Endothelial cell of umbilical vein (primary cell): ENCODE results near the gene PI4KA. TPM values are rescaled to one million over a fixed set of nuclear protein-coding genes. Genes with fewer than 3 reads are reported as not detected.
"Not testable (repeated sequence)": the region's sequence is repeated elsewhere in the genome, so short reads cannot be mapped to it uniquely, and the experiment has no call there.

ENCODE experiments used
- BruUV-seq: library from RNA; stranded (reverse); fragments of 400-500 nt; replicated peaks from 2 replicates; lab custom pipeline; 2021; lab: Mats Ljungman, UMichigan
- CTCF ChIA-PET: fragments of 300-600, 350-600 bp; sonication (Branson Sonifier 250); formaldehyde crosslinking; loops from one replicate; lab custom pipeline; 2021; ENCODE audit warnings: antibody characterized with exemption, inconsistent platforms; lab: Charles Lee
- POLR2A ChIA-PET: fragments of 300-600, 350-600 bp; sonication (Branson Sonifier 250); formaldehyde crosslinking; loops from one replicate; lab custom pipeline; 2021; ENCODE audit warnings: antibody characterized with exemption, inconsistent platforms; lab: Charles Lee
- DNase-seq: peaks from one replicate; pipeline ENCODE4 v3.0.0-alpha.2; 2011; ENCODE audit warnings: low read depth, low spot score
- FAIRE-seq: peaks from 2 replicates; lab custom pipeline; 2011; peaks lifted over from hg19 to GRCh38; lab: Jason Lieb, UNC
- H2AFZ ChIP-seq: 2 replicates; pipeline ENCODE4 v1.6.0; 2012; ENCODE audit warnings: low read depth, low read length, control low read depth, inconsistent platforms
- H3K27ac ChIP-seq: 2 replicates; pipeline ENCODE4 v1.5.1; 2011; ENCODE audit warnings: low read depth, mild to moderate bottlenecking, control low read depth, low read length, moderate library complexity; ENCODE audit not compliant: insufficient read depth
- H3K27me3 ChIP-seq, 2 experiments: 2 replicates each; pipeline versions ENCODE4 v1.6.0 to v1.6.1; 2011; ENCODE audit warnings: low read length in 2 of 2, mixed read lengths in 1 of 2; ENCODE audit not compliant: control insufficient read depth in 2 of 2, insufficient read depth in 2 of 2
- H3K36me3 ChIP-seq, 2 experiments: 2 replicates in 1 of 2; 3 replicates in 1 of 2; pipeline ENCODE4 v1.5.1; 2011; ENCODE audit warnings: low read length in 2 of 2, mild to moderate bottlenecking in 1 of 2, moderate library complexity in 1 of 2; ENCODE audit not compliant: control insufficient read depth in 2 of 2, insufficient read depth in 2 of 2; ENCODE audit errors: extremely low read depth in 1 of 2
- H3K4me1 ChIP-seq: 3 replicates; pipeline ENCODE4 v1.5.1; 2011; ENCODE audit warnings: mild to moderate bottlenecking, low read length; ENCODE audit not compliant: control insufficient read depth, insufficient read depth; ENCODE audit errors: extremely low read depth
- H3K4me2 ChIP-seq: 2 replicates; pipeline ENCODE4 v1.6.1; 2011; ENCODE audit warnings: low read length, control low read depth, mixed read lengths; ENCODE audit not compliant: insufficient read depth
- H3K4me3 ChIP-seq, 3 experiments: fragments of 200-600 bp in 1 of 3; sonication (generic), shearing (Covaris generic) in 1 of 3; replicated peaks in 1 of 3; 2 replicates each; pipeline ENCODE4 v1.5.1; 2011 to 2016; ENCODE audit warnings: control low read depth in 3 of 3, low read length in 3 of 3, mild to moderate bottlenecking in 2 of 3, inconsistent platforms in 1 of 3, low read depth in 1 of 3, moderate library complexity in 1 of 3; ENCODE audit not compliant: insufficient read depth in 1 of 3
- H3K79me2 ChIP-seq: 2 replicates; pipeline ENCODE4 v1.6.0; 2012; ENCODE audit warnings: low read length, inconsistent platforms; ENCODE audit not compliant: control insufficient read depth, insufficient read depth
- H3K9ac ChIP-seq: replicated peaks from 2 replicates; pipeline ENCODE3; 2011; ENCODE audit warnings: low read length, control low read depth; ENCODE audit not compliant: insufficient read depth; ENCODE audit errors: extremely low read depth
- H3K9me1 ChIP-seq: replicated peaks from 3 replicates; pipeline ENCODE4 v1.6.0; 2011; ENCODE audit warnings: mild to moderate bottlenecking, low read length; ENCODE audit not compliant: control insufficient read depth, insufficient read depth; ENCODE audit errors: extremely low read depth
- H3K9me3 ChIP-seq: replicated peaks from 2 replicates; pipeline ENCODE4 v1.5.1; 2012; ENCODE audit warnings: low read length, inconsistent platforms; ENCODE audit not compliant: control insufficient read depth, insufficient read depth
- H4K20me1 ChIP-seq: replicated peaks from 2 replicates; pipeline ENCODE3; 2011; ENCODE audit warnings: mild to moderate bottlenecking, low read length; ENCODE audit not compliant: control insufficient read depth, insufficient read depth; ENCODE audit errors: extremely low read depth
- GATA2 ChIP-seq: IDR thresholded peaks from 2 replicates; pipeline ENCODE4 v1.7.0; 2011; ENCODE audit warnings: low read depth, mild to moderate bottlenecking, moderate library complexity, mixed read lengths, low read length; ENCODE audit not compliant: insufficient read length, insufficient read depth
- MAX ChIP-seq: IDR thresholded peaks from 2 replicates; pipeline ENCODE4 v1.6.1; 2011; ENCODE audit not compliant: insufficient read depth, insufficient read length
- POLR2A ChIP-seq: IDR thresholded peaks from 2 replicates; pipeline ENCODE4 v1.6.1; 2012; ENCODE audit warnings: low read depth, mild to moderate bottlenecking, control low read depth, low read length
- dilution Hi-C: fragments of 300-500 bp; cut with MboI; formaldehyde crosslinking; loops from one replicate; pipeline ENCODE4 v1.15.0; 2019; ENCODE audit warnings: low sequenced_read_pairs; ENCODE audit not compliant: extremely low pct_ligation_motif_present
- intact Hi-C: fragments of 100-400 bp; cut with micrococcal nuclease; formaldehyde crosslinking; loops from one replicate; pipeline ENCODE4 v1.10.0; 2022
- polyA plus RNA-seq, 4 experiments: library from polyadenylated mRNA; depleted of rRNA in 3 of 4; stranded (reverse) in 3 of 4; unstranded in 1 of 4; fragments of >200 nt; gene quantifications; 2 replicates each; pipeline versions ENCODE4 v1.2.1 to v1.2.3, GENCODE V29; 2011 to 2012; ENCODE audit warnings: missing spikeins in 1 of 4
- total RNA-seq: library from RNA; stranded (reverse); gene quantifications from 2 replicates; pipeline ENCODE4 v1.2.3, GENCODE V29; 2021
- TF ChIP-seq, protein P1 (sequence below), 2 donors: IDR thresholded peaks; 1 replicate in 1 of 2; 2 replicates in 1 of 2; pipeline ENCODE4 v1.5.1; 2011; ENCODE audit warnings: low read length in 2 of 2, mild to moderate bottlenecking in 2 of 2, moderate library complexity in 2 of 2, control low read depth in 1 of 2, inconsistent platforms in 1 of 2, low read depth in 1 of 2; ENCODE audit not compliant: insufficient read depth in 1 of 2; ENCODE audit errors: extremely low read depth in 1 of 2

Gene PI4KA
- total and polyA plus RNA-seq, 2 donors (not counting 3 experiments of a cell fraction or from before 2014, with no cell fraction given): 28.9 to 56.4 TPM

- no peak overlapping the region for H2AFZ ChIP-seq
- BruUV-seq: no TSS peak
- no peaks in the 10 kb centered on the region for H3K36me3 ChIP-seq
- H3K9me3 ChIP-seq: no peaks in the 10 kb centered on the region
- intact Hi-C loops: no loop called here
- no peak overlapping the region for H3K4me2 ChIP-seq
- no peak overlapping the region for H3K9ac ChIP-seq
- H3K27me3 ChIP-seq: no peaks in the 10 kb centered on the region
- no peak for DNase-seq
- FAIRE-seq: no peak
- H3K27ac ChIP-seq: no peak overlapping the region
- no peak overlapping the region for H3K4me3 ChIP-seq
- no peak for TF ChIP-seq GATA2
- no peak for TF ChIP-seq MAX
- TF ChIP-seq POLR2A: no peak
- TF ChIP-seq, protein P1, sequence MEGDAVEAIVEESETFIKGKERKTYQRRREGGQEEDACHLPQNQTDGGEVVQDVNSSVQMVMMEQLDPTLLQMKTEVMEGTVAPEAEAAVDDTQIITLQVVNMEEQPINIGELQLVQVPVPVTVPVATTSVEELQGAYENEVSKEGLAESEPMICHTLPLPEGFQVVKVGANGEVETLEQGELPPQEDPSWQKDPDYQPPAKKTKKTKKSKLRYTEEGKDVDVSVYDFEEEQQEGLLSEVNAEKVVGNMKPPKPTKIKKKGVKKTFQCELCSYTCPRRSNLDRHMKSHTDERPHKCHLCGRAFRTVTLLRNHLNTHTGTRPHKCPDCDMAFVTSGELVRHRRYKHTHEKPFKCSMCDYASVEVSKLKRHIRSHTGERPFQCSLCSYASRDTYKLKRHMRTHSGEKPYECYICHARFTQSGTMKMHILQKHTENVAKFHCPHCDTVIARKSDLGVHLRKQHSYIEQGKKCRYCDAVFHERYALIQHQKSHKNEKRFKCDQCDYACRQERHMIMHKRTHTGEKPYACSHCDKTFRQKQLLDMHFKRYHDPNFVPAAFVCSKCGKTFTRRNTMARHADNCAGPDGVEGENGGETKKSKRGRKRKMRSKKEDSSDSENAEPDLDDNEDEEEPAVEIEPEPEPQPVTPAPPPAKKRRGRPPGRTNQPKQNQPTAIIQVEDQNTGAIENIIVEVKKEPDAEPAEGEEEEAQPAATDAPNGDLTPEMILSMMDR (IDR thresholded peaks at IDR 0.05; ENCODE audit: extremely low read depth in 1 of 2, insufficient read depth in 1 of 2, low read depth in 1 of 2, low read length in 2 of 2): no peak
- ChIA-PET POLR2A (no interaction called here), CTCF (interaction anchor here (1.1 kb wide), 1 partner anchor 46 kb away, joined by 4 read pairs; no protein-coding TSS in a partner anchor)
- H3K4me1 ChIP-seq: no peaks in the 10 kb centered on the region
- dilution Hi-C loops: no loop called here
- no peaks in the 10 kb centered on the region for H3K9me1 ChIP-seq
- no peaks in the 10 kb centered on the region for H4K20me1 ChIP-seq
- peaks cover 43% of the 10 kb centered on the region for H3K79me2 ChIP-seq
Measured at GRCh38 chr22:20839837-20840645, 18.6 kb downstream of the PI4KA start.

GRCh38 chr22:20839354-20839753, 19.3 kb downstream of the PI4KA start:
- peaks cover 36% of the 10 kb centered on the region for H3K79me2 ChIP-seq
- FAIRE-seq, DNase-seq, H3K27me3 ChIP-seq, H2AFZ ChIP-seq, H3K36me3 ChIP-seq, POLR2A ChIA-PET, H3K27ac ChIP-seq, H3K4me1 ChIP-seq, intact Hi-C loops, H3K9me1 ChIP-seq, H4K20me1 ChIP-seq, BruUV-seq, dilution Hi-C loops, H3K9me3 ChIP-seq, H3K4me3 ChIP-seq, H3K4me2 ChIP-seq, H3K9ac ChIP-seq: not testable (repeated sequence)
- CTCF ChIA-PET: interaction anchor here (1.1 kb wide), 1 partner anchor 15 kb away, joined by 3 read pairs; no protein-coding TSS in a partner anchor
